Subcutaneous adipose tissue (tissue), 4 donors: Measurements from ENCODE around the gene PRG3. TPM values are rescaled to one million over a fixed set of nuclear protein-coding genes. Genes with fewer than 3 reads are reported as not detected.

ENCODE experiments used
- total RNA-seq, 4 donors: library from RNA; depleted of rRNA; stranded (reverse); fragments of >200 nt; gene quantifications; one replicate each; pipeline ENCODE4 v1.1.0, GENCODE V29; 2016
- TF ChIP-seq, protein P1 (sequence below): fragments of 450-650 bp; IDR thresholded peaks from one replicate; pipeline ENCODE4 v1.5.1; 2016; ENCODE audit warnings: low read depth, mild to moderate bottlenecking, control low read depth, antibody characterized with exemption, moderate library complexity

Gene PRG3
- total RNA-seq, 4 donors from 2014 or later = not detected

DNA sequence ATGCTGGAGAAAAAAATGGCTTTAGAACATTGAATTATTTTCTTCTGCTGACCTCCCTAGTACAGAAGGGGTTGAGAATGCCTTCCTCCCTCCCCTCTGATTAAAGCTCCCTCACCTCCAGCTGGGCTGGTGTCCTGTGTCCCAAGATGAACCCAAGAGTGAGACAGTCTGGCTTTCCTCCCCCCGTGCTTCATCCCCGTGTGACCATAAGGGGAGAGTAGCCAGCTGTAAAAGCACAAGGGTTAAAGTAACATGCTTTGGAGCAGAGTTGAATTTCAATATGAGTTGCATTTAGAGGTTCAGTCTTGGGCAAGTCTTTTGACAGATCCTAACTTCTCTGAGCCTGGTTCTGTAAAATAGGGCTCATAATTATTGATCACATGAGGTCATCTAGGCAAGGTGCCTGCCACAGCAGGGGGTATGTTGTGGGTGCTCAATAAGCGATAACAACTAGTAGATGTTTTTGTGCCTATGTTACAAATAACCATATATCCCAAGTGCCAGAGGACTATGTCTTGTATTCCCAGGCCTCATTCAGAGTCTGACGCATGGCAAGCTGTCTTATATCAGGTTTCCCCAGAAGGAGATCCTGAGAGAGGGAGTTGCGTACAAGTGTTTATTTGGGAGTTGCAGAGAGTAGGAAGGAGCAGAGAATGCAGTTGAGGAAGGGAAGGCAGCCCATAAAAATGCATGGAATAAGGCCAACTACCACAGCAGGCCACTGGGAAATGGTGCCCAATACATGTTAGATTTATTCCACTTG lies 5.4 kb upstream of the PRG3 start:
- TF ChIP-seq, protein P1, sequence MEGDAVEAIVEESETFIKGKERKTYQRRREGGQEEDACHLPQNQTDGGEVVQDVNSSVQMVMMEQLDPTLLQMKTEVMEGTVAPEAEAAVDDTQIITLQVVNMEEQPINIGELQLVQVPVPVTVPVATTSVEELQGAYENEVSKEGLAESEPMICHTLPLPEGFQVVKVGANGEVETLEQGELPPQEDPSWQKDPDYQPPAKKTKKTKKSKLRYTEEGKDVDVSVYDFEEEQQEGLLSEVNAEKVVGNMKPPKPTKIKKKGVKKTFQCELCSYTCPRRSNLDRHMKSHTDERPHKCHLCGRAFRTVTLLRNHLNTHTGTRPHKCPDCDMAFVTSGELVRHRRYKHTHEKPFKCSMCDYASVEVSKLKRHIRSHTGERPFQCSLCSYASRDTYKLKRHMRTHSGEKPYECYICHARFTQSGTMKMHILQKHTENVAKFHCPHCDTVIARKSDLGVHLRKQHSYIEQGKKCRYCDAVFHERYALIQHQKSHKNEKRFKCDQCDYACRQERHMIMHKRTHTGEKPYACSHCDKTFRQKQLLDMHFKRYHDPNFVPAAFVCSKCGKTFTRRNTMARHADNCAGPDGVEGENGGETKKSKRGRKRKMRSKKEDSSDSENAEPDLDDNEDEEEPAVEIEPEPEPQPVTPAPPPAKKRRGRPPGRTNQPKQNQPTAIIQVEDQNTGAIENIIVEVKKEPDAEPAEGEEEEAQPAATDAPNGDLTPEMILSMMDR = no peak

DNA sequence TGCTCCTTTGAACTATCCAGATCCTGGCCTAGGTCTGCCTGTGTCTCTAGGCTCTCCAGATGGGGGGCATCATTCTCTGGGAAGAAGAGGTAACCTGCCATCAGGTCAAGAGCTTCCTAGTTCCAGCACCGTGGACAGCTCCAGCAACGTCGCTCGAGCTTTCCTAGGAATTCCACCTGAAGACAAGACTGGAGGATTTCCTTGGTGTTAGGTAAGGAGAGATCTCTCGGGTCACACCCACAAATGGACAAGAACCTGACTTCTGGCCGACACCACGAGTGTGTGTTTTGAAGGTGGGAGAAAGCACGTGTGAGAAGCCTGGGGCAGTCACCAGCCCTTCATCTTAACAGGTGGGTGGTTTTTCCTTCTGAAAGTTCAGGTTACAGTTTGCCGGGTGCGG lies 1.2 kb downstream of the PRG3 start:
- TF ChIP-seq, protein P1 = no peak

DNA sequence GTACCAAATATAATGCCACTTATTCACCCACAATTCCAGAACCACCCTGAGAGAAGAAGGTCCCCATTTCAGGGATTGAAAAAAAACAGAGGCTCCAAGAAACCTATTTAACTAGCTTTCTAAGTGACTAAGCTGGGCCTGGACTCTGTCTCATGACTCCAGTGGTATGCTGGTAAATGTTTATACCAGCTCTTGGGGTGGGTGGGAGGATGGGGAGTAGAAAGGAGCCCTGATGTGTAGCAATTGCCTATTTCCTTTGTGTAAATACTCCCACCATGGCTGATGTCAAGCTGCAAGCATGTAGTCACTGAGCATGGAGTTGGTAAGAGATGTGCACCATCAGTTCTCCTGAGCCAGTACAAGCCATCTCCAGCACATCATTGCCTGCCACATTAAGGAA lies 2.8 kb downstream of the PRG3 start:
- TF ChIP-seq, protein P1 = no peak

DNA sequence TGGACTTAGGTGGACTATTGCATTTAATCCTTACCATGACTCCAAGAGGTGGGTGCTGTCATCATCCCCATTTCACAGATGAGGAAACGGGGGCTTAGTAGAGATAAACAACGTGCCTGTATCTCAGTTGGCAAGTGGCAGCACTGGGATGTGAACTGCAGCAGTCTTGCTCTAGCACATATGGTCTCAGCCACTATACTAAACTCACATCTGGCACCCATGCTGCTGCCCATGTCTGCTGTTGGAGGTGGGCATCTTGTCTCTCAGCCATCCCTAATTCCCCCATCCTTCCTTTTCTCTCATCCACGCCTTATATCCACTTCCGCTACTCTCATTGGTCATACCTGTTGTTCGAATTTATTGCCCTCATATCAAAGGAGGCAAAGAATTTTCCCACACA lies 3.8 kb downstream of the PRG3 start:
- TF ChIP-seq, protein P1 = no peak

DNA sequence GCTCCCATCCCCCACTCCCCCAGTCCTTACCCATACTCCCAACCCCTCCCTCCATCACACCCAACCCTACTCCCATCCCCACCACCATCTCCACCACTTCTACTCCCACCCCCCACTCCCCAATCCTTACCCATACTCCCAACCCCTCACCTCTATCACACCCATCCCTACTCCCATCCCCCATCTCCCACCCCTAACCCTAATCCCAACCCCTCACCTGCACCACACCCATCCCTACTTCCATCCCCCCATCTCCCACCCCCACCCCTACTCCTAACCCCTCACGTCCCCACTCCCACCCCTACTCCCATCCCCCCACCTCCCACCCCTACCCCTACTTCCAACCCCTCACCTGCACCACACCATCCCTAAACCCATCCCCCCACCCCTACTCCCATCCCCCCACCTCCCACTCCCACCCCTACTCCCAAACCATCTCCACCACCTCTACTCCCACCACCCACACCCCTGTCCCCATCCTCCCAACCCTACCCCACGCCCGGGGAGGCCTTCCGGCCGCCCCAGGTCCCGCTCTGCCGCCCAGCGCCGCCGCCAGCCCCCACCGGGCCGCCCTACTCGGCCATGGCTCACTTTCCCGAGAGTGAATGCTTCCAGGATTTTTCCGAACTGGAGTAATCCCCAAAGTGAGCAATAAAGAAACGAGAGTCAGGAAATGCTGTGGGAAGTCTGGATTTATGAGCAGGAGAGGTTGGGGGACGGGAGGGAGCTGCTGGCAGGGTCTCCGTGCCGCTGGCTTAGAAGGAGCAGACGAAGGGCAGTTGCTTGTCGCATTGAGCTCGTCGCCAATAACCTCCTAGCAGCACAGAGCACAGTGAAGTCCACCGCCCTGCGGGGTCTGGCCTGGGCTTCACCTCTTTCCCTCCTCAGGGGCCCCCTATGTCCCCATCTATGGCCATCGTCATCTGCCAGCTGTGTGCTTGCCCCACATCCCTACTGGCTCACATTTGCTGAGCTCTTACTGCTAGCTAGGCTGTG lies 4.6 kb downstream of the PRG3 start:
- TF ChIP-seq, protein P1 = no peak

DNA sequence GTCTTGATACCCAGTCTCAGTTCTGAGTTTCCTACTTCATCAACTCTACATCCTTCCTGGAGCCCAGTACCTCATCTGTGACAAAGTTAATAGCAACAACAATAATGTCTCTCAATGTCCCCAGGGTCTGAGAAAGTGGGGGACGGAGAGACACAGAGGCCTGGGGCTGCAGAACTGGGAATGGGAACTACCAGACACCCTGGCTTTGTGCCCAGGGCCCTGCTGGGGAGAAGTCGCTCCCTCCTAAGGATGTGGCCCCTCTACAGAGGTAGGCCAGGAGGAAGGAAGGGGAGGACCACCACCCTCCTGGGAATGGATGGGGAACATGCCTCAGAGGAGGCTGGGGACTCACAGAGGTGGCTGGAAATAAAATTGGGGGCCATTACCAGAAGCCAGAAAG lies 5.5 kb downstream of the PRG3 start:
- TF ChIP-seq, protein P1 = no peak

DNA sequence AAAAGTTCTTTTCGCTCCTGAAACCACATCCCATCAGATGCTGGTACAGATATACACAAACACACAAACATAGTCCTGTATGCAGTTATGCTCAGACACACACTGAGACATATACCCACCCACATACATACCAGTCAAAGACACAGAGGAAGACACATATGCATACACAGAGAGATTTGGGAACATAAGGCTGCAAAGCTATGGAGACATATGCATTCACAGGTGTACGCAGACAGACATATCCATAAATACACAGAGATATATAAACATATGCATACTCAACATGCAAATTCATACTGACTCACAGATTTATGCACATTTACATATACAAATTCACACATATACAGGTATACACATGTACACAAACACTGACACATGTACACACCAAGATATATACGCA lies 6.0 kb downstream of the PRG3 start:
- TF ChIP-seq, protein P1 = no peak
